NCI-H146 treated with DMSO at 0.1 percent for 48 hours (cell line): ENCODE results near the gene CD160.
"Not testable (repeated sequence)": the region's sequence is repeated elsewhere in the genome, so short reads cannot be mapped to it uniquely, and the experiment has no call there.

ENCODE experiments used
- DNase-seq: peaks from one replicate; lab custom pipeline; 2025; ENCODE audit not compliant: unreplicated experiment; lab: John Stamatoyannopoulos, UW

CD160 gene

DNA sequence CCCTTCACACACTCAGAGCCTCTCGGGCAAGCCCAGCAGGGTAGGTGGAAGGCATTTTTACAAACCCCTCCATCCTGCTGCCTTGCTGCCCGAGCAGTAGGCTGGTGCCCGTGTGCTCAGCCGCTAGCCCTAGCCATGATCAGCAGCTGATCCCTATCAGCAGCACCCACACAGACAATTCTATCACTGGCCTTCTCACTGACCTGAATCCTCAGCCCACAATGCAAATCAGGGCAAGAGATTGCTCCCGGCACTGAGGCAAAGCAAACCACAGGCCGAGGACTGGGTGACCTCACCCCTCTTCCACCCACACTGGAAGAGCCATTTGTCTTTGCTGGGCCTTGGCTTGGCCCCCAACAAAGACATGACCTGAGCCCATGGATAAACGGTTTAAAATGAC is 11.2 kb upstream of the CD160 start:
- no peak for DNase-seq

GRCh38 chr1:145710291-145711027 is 8.8 kb upstream of the CD160 start:
- no peak for DNase-seq

GRCh38 chr1:145711213-145711651 is 8.1 kb upstream of the CD160 start:
- no peak for DNase-seq

- DNase-seq: no peak
These were observed 4.7 kb upstream of the CD160 start for GRCh38 chr1:145714524-145715111.

DNA sequence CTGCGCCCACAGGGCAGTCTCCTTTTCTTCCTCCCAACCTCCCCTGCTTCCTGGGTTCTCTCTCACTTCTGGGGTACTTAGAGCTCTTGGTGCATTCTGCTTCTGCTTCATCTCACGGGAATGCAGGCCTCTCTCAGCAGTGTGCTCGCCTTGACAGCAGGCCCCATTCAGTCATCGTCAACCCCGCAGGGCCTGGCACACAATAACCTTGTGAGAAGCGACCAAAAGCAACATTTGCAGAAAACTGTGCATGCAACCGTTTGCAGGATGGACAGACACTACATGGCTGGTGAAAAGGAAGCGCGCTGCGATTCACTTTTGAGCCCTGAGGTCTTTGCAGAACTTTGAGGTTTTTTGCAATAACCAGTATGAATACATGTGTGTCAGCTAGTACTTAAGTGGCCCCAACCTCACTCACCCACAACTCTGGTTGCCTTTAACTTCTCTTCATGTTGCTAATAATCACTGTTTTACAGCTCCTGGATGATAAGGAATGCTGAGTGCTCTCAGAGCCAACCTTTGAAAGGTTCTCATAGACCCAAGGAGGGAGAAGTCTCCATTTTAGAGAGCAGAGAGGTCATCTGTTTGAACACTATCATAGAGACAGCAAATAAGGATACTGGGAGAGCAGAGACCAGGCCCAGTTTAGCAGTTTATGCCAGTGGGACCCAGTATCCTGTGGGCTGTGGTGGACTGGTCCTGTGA is 2.5 kb upstream of the CD160 start:
- no peak for DNase-seq

- no peak for DNase-seq
These were observed 1.5 kb upstream of the CD160 start for GRCh38 chr1:145717833-145718232.

- DNase-seq: not testable (repeated sequence)
These were observed 834 bp upstream of the CD160 start for GRCh38 chr1:145718465-145718864.

DNA sequence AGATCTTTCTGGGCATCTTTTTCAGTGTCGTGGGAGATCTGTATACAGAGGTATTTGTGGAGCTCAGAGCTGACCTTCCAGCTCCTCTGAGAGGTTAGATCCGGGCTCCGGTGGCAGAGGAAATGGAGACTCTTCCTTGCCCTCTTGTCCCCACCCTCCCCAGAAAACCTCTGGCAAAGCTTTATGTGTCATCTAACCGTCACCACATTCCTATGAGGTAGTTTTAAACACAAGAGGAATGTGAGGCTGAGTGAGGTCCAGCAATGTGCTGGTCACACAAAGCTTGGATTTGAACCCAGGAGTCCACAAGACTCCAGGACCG is 1.2 kb downstream of the CD160 start:
- DNase-seq: no peak

GRCh38 chr1:145720878-145721671 is 1.8 kb downstream of the CD160 start:
- peak; percentile 20 for DNase-seq

DNA sequence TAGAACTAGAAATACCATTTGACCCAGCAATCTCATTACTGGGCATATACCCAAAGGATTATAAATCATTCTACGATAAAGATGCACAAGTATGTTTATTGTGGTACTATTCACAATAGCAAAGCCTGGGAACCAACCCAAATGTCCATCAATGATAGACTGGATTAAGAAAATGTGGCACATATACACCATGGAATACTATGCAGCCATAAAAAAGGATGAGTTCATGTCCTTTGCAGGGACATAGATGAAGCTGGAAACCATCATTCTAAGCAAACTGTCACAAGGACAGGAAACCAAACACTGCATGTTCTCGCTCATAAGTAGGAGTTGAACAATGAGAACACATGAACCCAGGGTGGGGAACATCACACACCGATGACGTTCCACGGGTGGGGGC is 6.9 kb downstream of the CD160 start:
- DNase-seq: not testable (repeated sequence)

- no peak for DNase-seq
These were observed 9.9 kb downstream of the CD160 start for GRCh38 chr1:145729196-145729595.

DNA sequence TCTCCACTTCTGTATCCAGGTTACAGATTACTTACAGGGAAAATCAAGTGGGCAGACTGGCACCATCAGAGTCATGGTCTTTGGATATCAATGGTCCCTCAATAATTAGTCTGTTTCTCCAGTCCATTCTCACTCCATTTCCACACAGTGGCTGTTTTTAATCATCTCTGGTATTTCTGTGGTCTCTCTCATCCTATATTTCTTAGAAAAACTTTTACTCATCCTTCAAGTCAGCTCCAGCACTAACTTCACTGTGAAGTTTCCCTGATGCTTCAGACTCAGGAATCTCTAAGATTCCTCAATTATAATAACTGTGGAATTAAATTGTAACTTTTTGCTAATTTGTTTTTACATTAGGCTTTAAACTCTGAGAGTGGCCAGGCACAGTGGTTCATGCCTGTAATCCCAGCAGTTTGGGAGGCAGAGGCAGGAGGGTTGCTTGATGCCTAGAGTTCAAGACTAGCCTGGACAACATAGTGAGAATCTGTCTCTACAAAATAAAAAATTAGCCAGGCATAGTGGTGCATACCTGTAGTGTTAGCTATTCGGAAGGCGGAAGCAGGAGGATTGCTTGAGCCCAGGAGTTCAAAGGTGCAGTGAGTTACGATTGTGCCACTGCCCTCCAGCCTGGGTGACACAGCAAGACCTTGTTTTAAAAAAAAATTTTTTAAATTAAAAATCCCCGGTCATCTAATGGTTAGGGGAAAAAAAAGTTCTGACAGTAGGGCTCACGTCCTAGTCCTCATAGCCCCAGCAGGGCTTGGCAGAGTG is 10.6 kb downstream of the CD160 start:
- DNase-seq: no peak

DNA sequence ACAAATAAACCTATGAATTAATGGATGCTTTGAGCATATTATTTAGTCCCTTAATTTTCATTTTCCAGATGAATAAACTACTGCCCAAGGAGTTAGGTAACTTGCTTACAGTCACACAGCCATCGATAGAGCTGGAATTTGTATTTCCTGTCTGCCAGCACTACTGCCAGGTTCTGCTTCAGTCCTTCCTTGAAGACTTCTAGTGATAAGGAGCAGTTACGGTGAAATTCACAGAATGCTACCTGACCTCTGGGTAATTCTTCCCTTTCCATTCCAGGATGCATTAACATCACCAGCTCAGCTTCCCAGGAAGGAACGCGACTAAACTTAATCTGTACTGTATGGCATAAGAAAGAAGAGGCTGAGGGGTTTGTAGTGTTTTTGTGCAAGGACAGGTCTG is 11.2 kb downstream of the CD160 start:
- no peak for DNase-seq

DNA sequence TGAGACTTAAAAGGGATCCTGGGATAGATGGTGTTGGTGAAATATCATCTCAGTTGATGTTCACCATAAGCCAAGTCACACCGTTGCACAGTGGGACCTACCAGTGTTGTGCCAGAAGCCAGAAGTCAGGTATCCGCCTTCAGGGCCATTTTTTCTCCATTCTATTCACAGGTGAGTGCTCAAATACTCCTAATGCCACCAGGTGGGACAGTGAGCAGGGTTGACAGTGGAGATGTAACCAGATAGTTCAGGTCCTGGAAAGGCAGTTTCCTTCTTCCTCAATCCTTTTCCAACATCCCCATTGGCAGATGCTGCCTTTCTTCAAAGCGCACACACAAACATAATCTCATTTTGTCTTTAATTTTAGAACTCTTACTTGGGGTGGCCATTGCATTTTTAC is 11.6 kb downstream of the CD160 start:
- no peak for DNase-seq

DNA sequence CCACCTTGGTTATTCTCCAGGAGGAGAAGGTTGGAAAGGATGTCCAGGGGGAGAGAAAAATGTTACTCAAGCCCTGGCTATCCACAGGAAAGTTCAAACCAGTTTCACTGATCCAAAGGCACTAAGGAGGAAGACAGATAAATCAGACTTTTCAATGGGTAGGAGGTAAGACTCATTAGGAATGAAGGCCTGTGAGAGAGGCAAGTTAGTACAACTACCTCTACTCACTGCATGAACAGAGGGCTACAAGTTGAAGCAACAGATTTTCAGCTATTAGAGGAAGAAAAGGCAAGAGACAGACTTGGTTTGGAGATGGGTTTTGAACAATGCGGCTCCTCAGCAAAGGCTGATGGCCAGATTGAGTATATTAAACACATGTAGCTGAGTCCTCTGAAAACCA is 16.9 kb downstream of the CD160 start:
- no peak for DNase-seq

DNA sequence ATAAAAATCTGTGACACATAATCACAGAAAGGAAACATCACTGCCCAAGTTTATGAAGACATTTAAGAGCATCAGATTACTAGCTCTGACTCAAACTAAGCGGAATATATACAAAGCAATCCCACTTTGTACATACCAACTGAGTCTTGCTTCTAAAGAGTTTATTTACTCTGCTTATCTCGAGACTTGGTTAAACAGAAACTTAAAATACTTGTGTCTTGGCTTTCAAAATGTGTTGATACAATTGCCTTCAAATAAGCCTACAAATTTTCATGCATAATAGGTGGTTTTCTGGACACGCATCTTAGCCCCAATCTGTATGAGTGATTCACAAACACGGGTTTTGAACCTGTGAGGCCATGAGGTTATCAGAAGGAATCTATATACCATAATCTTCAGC is 21.0 kb downstream of the CD160 start:
- DNase-seq: no peak

- DNase-seq: no peak
These were observed 28.3 kb downstream of the CD160 start for GRCh38 chr1:145747398-145748247.

DNA sequence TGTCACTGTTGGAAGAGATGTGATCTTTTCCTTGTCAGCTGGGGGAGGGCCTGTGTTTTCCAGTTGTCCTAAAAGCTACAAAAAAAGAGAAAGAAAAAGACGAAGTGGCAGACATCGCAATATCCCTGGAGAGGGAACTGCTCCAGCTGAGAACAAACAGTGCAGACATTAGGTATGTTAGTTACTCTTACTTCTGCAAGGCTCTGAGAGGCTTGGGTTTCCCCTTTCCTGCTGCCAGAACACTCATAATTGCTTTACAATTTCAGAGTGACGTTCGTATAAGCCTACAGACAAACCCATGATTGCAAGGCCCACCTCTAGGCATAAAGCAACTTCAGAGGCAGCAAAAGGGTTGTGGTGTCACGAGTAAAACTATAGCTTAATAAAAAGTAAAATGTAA is 31.1 kb downstream of the CD160 start:
- no peak for DNase-seq

DNA sequence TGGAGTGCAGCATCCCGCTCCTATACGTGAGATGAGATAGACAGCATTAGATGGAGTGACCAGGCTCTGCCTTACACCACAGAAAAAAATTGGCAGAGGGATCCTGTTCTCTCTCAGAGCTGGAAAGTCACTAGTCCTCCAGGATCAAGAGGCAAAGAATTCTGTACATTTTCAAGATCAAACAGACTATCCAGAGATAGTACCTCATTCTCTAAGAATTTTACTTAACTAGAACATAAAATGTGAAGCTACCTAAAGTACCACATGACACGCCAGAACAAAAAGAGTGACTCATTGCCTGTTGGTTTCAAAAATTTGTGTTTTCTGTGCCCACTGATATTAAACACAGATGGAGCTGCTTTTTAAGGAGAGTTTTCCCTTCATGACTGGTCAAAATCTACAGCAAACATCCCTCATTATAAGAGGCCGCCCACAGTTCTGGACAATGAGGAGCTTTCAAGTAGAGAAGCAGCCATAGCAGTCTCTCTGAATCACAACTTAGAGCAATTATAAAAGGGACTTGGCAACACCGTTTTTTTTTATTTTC is 32.3 kb downstream of the CD160 start:
- DNase-seq: no peak

DNA sequence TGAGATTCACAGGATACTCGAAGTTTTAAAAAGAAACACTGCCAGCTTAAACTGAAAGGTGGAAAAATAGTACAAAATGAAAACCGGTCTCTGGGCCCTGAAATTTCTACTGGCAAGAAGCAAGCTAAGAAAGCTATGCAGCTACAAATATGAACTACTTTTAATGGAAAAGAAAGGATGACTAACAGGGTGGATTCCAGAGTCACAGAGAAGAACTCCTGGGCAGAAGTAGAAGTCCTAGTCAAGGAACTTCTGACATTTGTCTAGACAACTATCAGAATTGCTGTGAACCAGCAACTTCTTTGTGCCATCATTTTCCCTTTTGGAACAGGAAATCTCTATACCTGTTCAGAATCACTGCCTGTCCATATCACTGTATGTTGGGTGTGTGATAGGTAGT is 38.1 kb downstream of the CD160 start:
- DNase-seq: no peak
